Subcutaneous adipose tissue (tissue), 4 donors: Measurements from ENCODE around the gene GRAMD4. TPM values are rescaled to one million over a fixed set of nuclear protein-coding genes. Genes with fewer than 3 reads are reported as not detected.

Experiments
- CTCF ChIP-seq: fragments of 450-650 bp; IDR thresholded peaks from one replicate; pipeline ENCODE4 v1.5.1; 2016; ENCODE audit warnings: low read depth, mild to moderate bottlenecking, control low read depth, antibody characterized with exemption, moderate library complexity
- total RNA-seq, 4 donors: library from RNA; depleted of rRNA; stranded (reverse); fragments of >200 nt; gene quantifications; one replicate each; pipeline ENCODE4 v1.1.0, GENCODE V29; 2016

GRAMD4 gene
- total RNA-seq, 4 donors from 2014 or later: 9.9 to 39.4 (median 23.0) TPM

- no peak for TF ChIP-seq CTCF
Observed at GRCh38 chr22:46661221-46661851, 41.1 kb downstream of the GRAMD4 start.

- TF ChIP-seq CTCF: no peak
Observed at GRCh38 chr22:46662226-46662625, 42.0 kb downstream of the GRAMD4 start.

GRCh38 chr22:46663001-46663400 lies 42.8 kb downstream of the GRAMD4 start:
- TF ChIP-seq CTCF: no peak

GRCh38 chr22:46663436-46664100 lies 43.4 kb downstream of the GRAMD4 start:
- TF ChIP-seq CTCF: no peak

- no peak for TF ChIP-seq CTCF
Observed at GRCh38 chr22:46664301-46664855, 44.2 kb downstream of the GRAMD4 start.

- no peak for TF ChIP-seq CTCF
Observed at GRCh38 chr22:46665151-46665695, 45.0 kb downstream of the GRAMD4 start.

- TF ChIP-seq CTCF: no peak
Observed at GRCh38 chr22:46665751-46666280, 45.6 kb downstream of the GRAMD4 start.
